K562 (cell line): Measurements from ENCODE around the gene INTS1. TPM values are rescaled to one million over a fixed set of nuclear protein-coding genes. Genes with fewer than 3 reads are reported as not detected.

Experiments
- CBX1 ChIP-seq: sonication (generic); IDR thresholded peaks from 2 replicates; pipeline ENCODE4 v1.6.1; 2016; ENCODE audit warnings: antibody characterized with exemption, low read depth, mild to moderate bottlenecking
- CREBBP ChIP-seq: IDR thresholded peaks from one replicate; pipeline ENCODE4 v1.6.1; 2012; ENCODE audit warnings: low read depth, mild to moderate bottlenecking, control low read depth, inconsistent platforms, low read length
- DNMT1 ChIP-seq: fragments of 450-650 bp; IDR thresholded peaks from 2 replicates; pipeline ENCODE4 v1.6.1; 2016; ENCODE audit warnings: antibody characterized with exemption, mild to moderate bottlenecking
- DPF2 ChIP-seq: fragments of 450-650 bp; IDR thresholded peaks from 2 replicates; pipeline ENCODE4 v1.6.1; 2016
- LCOR ChIP-seq: sonication (generic); formaldehyde crosslinking; IDR thresholded peaks from 2 replicates; pipeline ENCODE4 v1.8.0; 2022; ENCODE audit warnings: mild to moderate bottlenecking, missing genetic modification reagents
- MEF2D ChIP-seq: conservative IDR thresholded peaks from 2 replicates; pipeline ENCODE4 v1.6.1; 2016; ENCODE audit warnings: low read depth, missing genetic modification characterization, missing compliant biosample characterization
- NR4A1 ChIP-seq, 2 experiments: fragments of 250-450 bp in 1 of 2; fragments of 450-650 bp in 1 of 2; sonication (Bioruptor Pico) in 1 of 2; IDR thresholded peaks; 2 replicates each; pipeline versions ENCODE4 v1.4.0 to v1.6.1; 2016 to 2020; ENCODE audit warnings: mild to moderate bottlenecking in 2 of 2, missing compliant biosample characterization in 1 of 2, missing genetic modification characterization in 1 of 2, moderate library complexity in 1 of 2
- POLR2B ChIP-seq: fragments of 450-650 bp; IDR thresholded peaks from 2 replicates; pipeline ENCODE4 v1.6.1; 2018; ENCODE audit warnings: low read depth; ENCODE audit not compliant: partially characterized antibody
- SRSF3 ChIP-seq: fragments of 200-400 bp; formaldehyde crosslinking; IDR thresholded peaks from 2 replicates; pipeline ENCODE4 v1.6.1; 2016; ENCODE audit warnings: mild to moderate bottlenecking, low read length, moderate library complexity; ENCODE audit not compliant: insufficient read depth
- STAT5A ChIP-seq: IDR thresholded peaks from 2 replicates; pipeline ENCODE4 v1.6.1; 2012; ENCODE audit warnings: low read length, inconsistent platforms, borderline replicate concordance
- TCF7 ChIP-seq: sonication (generic); IDR thresholded peaks from 2 replicates; pipeline ENCODE4 v1.6.1; 2016; ENCODE audit warnings: antibody characterized with exemption, borderline replicate concordance
- XRCC3 ChIP-seq: fragments of 450-650 bp; IDR thresholded peaks from 2 replicates; pipeline ENCODE4 v1.6.1; 2017; ENCODE audit warnings: mild to moderate bottlenecking, moderate library complexity
- ZKSCAN3 ChIP-seq: fragments of 250-450 bp; sonication (Bioruptor Pico); IDR thresholded peaks from 2 replicates; pipeline ENCODE4 v1.4.0; 2020
- ZNF668 ChIP-seq: fragments of 250-450 bp; sonication (Bioruptor Pico); IDR thresholded peaks from 2 replicates; pipeline ENCODE4 v1.8.0; 2022; ENCODE audit warnings: mild to moderate bottlenecking, inconsistent platforms
- polyA plus RNA-seq, 8 experiments: library from polyadenylated mRNA; depleted of rRNA in 4 of 8; stranded (reverse) in 5 of 8; unstranded in 3 of 8; fragments of >200 nt; fragmentation: Nextera tagmentation in 2 of 8; fragmentation: Illumina TruSeq in 1 of 8; extraction: Ambion mirVana in 2 of 8; extraction: Trizol in 1 of 8; gene quantifications; 2 replicates each; pipeline versions ENCODE4 v1.2.1 to v1.2.3, GENCODE V29; 2011 to 2014; ENCODE audit warnings: inconsistent platforms in 1 of 8, missing spikeins in 1 of 8
- total RNA-seq, 7 experiments: library from RNA; depleted of rRNA in 6 of 7; stranded (reverse); fragments of >200 nt in 6 of 7; fragmentation: Illumina TruSeq in 2 of 7; extraction: Trizol in 2 of 7; gene quantifications; 2 replicates each; pipeline versions ENCODE4 v1.2.1 to v1.2.3, GENCODE V29; 2011 to 2021; ENCODE audit warnings: low replicate concordance in 1 of 7
- TF ChIP-seq, protein P1 (sequence below): fragments of 200-800 bp; sonication (Bioruptor generic); IDR thresholded peaks from 2 replicates; pipeline ENCODE4 v1.6.1; 2016; ENCODE audit warnings: missing genetic modification characterization, missing compliant biosample characterization
- TF ChIP-seq, protein P2 (sequence below), 2 experiments: fragments of 450-650 bp; IDR thresholded peaks; 2 replicates each; pipeline ENCODE4 v1.6.1; 2018; ENCODE audit warnings: mild to moderate bottlenecking in 2 of 2, low read depth in 1 of 2; ENCODE audit not compliant: partially characterized antibody in 2 of 2
- TF ChIP-seq, protein P3 (sequence below): fragments of 450-650 bp; formaldehyde crosslinking; IDR thresholded peaks from 2 replicates; pipeline ENCODE4 v1.4.0; 2020; ENCODE audit warnings: mild to moderate bottlenecking, moderate library complexity

The INTS1 gene
- total and polyA plus RNA-seq, 9 of the 15 experiments (the other 6 are each of a cell fraction or from before 2014, with no cell fraction given): 0.34 to 119 (median 18.5) TPM

DNA sequence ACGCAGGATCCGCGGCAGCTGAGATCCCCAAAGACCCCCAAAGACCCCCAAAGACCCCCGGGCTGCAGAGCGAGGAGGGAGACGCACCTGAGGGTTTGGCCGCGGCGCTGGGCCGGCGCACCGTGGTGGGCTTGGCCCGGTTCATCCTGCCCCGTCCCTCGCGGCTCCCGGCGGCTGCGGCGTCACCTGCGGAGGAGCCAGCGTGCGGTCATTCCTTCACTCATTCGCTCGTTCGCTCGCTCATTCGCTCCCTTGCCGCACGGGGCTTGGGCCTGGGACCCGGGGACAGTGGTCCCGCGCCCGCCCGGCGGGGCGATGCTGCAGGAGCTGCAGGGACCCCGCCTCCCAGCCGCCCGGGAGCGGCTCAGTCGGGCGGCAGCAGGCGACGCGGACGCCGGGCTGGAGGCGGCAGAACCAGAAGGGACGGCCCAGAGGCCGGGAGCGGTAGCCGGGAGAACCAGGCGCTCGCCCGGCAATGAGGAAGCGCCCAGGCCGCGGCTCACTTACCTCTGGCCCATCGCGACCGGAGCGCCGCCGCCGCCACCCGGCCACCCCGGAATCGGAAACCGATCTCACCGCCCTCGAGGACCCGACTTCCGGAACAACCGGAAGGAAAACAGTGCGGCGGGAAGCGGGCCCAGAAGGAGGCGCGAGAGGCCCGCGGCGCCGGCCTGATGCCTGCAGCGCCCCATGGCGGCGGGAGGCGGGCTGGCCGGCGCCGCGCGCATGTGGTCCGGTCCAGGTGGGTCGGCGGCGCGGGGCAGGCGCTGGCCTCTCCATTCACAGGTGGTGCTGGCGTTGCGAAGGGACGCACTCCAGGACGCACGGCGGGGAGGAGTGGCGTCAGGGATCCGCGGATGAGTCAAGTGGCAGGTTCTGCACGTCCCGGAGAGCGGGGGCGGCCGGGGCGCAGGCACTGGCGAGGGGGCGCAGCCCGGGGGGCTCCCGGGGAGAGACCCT, at the start of gene INTS1 (continued):
- TF ChIP-seq, protein P1, sequence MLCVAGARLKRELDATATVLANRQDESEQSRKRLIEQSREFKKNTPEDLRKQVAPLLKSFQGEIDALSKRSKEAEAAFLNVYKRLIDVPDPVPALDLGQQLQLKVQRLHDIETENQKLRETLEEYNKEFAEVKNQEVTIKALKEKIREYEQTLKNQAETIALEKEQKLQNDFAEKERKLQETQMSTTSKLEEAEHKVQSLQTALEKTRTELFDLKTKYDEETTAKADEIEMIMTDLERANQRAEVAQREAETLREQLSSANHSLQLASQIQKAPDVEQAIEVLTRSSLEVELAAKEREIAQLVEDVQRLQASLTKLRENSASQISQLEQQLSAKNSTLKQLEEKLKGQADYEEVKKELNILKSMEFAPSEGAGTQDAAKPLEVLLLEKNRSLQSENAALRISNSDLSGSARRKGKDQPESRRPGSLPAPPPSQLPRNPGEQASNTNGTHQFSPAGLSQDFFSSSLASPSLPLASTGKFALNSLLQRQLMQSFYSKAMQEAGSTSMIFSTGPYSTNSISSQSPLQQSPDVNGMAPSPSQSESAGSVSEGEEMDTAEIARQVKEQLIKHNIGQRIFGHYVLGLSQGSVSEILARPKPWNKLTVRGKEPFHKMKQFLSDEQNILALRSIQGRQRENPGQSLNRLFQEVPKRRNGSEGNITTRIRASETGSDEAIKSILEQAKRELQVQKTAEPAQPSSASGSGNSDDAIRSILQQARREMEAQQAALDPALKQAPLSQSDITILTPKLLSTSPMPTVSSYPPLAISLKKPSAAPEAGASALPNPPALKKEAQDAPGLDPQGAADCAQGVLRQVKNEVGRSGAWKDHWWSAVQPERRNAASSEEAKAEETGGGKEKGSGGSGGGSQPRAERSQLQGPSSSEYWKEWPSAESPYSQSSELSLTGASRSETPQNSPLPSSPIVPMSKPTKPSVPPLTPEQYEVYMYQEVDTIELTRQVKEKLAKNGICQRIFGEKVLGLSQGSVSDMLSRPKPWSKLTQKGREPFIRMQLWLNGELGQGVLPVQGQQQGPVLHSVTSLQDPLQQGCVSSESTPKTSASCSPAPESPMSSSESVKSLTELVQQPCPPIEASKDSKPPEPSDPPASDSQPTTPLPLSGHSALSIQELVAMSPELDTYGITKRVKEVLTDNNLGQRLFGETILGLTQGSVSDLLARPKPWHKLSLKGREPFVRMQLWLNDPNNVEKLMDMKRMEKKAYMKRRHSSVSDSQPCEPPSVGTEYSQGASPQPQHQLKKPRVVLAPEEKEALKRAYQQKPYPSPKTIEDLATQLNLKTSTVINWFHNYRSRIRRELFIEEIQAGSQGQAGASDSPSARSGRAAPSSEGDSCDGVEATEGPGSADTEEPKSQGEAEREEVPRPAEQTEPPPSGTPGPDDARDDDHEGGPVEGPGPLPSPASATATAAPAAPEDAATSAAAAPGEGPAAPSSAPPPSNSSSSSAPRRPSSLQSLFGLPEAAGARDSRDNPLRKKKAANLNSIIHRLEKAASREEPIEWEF (CRISPR knock-in tag): no peak
- TF ChIP-seq CREBBP: no peak
- TF ChIP-seq DPF2: no peak
- no peak for TF ChIP-seq TCF7
- no peak for TF ChIP-seq STAT5A
- TF ChIP-seq SRSF3: no peak
- TF ChIP-seq, protein P2, sequence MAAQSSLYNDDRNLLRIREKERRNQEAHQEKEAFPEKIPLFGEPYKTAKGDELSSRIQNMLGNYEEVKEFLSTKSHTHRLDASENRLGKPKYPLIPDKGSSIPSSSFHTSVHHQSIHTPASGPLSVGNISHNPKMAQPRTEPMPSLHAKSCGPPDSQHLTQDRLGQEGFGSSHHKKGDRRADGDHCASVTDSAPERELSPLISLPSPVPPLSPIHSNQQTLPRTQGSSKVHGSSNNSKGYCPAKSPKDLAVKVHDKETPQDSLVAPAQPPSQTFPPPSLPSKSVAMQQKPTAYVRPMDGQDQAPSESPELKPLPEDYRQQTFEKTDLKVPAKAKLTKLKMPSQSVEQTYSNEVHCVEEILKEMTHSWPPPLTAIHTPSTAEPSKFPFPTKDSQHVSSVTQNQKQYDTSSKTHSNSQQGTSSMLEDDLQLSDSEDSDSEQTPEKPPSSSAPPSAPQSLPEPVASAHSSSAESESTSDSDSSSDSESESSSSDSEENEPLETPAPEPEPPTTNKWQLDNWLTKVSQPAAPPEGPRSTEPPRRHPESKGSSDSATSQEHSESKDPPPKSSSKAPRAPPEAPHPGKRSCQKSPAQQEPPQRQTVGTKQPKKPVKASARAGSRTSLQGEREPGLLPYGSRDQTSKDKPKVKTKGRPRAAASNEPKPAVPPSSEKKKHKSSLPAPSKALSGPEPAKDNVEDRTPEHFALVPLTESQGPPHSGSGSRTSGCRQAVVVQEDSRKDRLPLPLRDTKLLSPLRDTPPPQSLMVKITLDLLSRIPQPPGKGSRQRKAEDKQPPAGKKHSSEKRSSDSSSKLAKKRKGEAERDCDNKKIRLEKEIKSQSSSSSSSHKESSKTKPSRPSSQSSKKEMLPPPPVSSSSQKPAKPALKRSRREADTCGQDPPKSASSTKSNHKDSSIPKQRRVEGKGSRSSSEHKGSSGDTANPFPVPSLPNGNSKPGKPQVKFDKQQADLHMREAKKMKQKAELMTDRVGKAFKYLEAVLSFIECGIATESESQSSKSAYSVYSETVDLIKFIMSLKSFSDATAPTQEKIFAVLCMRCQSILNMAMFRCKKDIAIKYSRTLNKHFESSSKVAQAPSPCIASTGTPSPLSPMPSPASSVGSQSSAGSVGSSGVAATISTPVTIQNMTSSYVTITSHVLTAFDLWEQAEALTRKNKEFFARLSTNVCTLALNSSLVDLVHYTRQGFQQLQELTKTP (IDR thresholded peaks at IDR 0.05; ENCODE audit: low read depth in 1 of 2, partially characterized antibody in 2 of 2): no peak
- peak; percentile 63 for TF ChIP-seq POLR2B
- TF ChIP-seq, protein P3, sequence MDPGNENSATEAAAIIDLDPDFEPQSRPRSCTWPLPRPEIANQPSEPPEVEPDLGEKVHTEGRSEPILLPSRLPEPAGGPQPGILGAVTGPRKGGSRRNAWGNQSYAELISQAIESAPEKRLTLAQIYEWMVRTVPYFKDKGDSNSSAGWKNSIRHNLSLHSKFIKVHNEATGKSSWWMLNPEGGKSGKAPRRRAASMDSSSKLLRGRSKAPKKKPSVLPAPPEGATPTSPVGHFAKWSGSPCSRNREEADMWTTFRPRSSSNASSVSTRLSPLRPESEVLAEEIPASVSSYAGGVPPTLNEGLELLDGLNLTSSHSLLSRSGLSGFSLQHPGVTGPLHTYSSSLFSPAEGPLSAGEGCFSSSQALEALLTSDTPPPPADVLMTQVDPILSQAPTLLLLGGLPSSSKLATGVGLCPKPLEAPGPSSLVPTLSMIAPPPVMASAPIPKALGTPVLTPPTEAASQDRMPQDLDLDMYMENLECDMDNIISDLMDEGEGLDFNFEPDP: no peak
- TF ChIP-seq MEF2D (tag): no peak
- no peak for TF ChIP-seq ZNF668 (CRISPR knock-in tag)
- no peak for TF ChIP-seq NR4A1 (CRISPR knock-in tag; IDR thresholded peaks at IDR 0.05)
- TF ChIP-seq NR4A1 (tag; IDR thresholded peaks at IDR 0.05): no peak
- no peak for TF ChIP-seq XRCC3
- TF ChIP-seq LCOR (CRISPR knock-in tag): no peak
- TF ChIP-seq ZKSCAN3: no peak
- no peak for TF ChIP-seq DNMT1
- peak; percentile 61; the same call in 1 of the 2 replicates for TF ChIP-seq CBX1
